Gastroesophageal sphincter (tissue), 4 donors: ENCODE data around the gene IER3. TPM values are rescaled to one million over a fixed set of nuclear protein-coding genes. Genes with fewer than 3 reads are reported as not detected.
"Not testable (repeated sequence)": the region's sequence is repeated elsewhere in the genome, so short reads cannot be mapped to it uniquely, and the experiment has no call there.

ENCODE experiments used
- ATAC-seq: fragments of 150-250 bp; one replicate; pipeline ENCODE4 v1.9.1; 2016; ENCODE audit warnings: mild to moderate bottlenecking, moderate library complexity
- H3K27ac ChIP-seq, 4 donors: fragments of 200-600 bp; sonication (generic) in 3 of 4; 1 replicate in 3 of 4; 2 replicates in 1 of 4; pipeline ENCODE4 v1.5.1; 2016 to 2019
- H3K27me3 ChIP-seq: fragments of 200-600 bp; sonication (generic); one replicate; pipeline ENCODE4 v1.5.1; 2019
- H3K36me3 ChIP-seq, 2 donors: fragments of 200-600 bp; sonication (generic); one replicate each; pipeline ENCODE4 v1.5.1; 2019; ENCODE audit warnings: control low read depth in 1 of 2
- H3K4me1 ChIP-seq, 3 donors: fragments of 200-600 bp; sonication (generic); 1 replicate in 2 of 3; 2 replicates in 1 of 3; pipeline ENCODE4 v1.5.1; 2016 to 2019; ENCODE audit warnings: control low read depth in 2 of 3
- H3K4me3 ChIP-seq, 2 donors: fragments of 200-600 bp; sonication (generic); one replicate each; pipeline ENCODE4 v1.5.1; 2019; ENCODE audit warnings: mild to moderate bottlenecking in 1 of 2, moderate library complexity in 1 of 2
- H3K9me3 ChIP-seq, 3 donors: fragments of 200-600 bp; sonication (generic); one replicate each; pipeline ENCODE4 v1.5.1; 2017 to 2019; ENCODE audit warnings: control low read depth in 2 of 3
- CTCF ChIP-seq, 4 experiments: fragments of 200-600 bp in 2 of 4; fragments of 450-650 bp in 2 of 4; sonication (generic) in 1 of 4; IDR thresholded peaks; one replicate each; pipeline ENCODE4 v1.5.1; 2017 to 2019; ENCODE audit warnings: antibody characterized with exemption in 4 of 4, mild to moderate bottlenecking in 2 of 4, moderate library complexity in 2 of 4
- EP300 ChIP-seq: sonication (generic); formaldehyde crosslinking; IDR thresholded peaks from one replicate; pipeline ENCODE4 v1.6.1; 2017; ENCODE audit warnings: antibody characterized with exemption, mild to moderate bottlenecking
- POLR2A ChIP-seq, 2 donors: fragments of 450-650 bp; IDR thresholded peaks; one replicate each; pipeline ENCODE4 v1.6.1; 2017; ENCODE audit warnings: antibody characterized with exemption in 2 of 2, mild to moderate bottlenecking in 2 of 2, moderate library complexity in 1 of 2
- POLR2AphosphoS5 ChIP-seq: sonication (generic); formaldehyde crosslinking; IDR thresholded peaks from one replicate; pipeline ENCODE4 v1.6.1; 2017; ENCODE audit warnings: antibody characterized with exemption
- WGBS, 2 donors: methylation state at CpG; one replicate each; pipeline ENCODE4 v1.1.5; 2018; ENCODE audit warnings: low coverage in 1 of 2; 5-methylcytosine and 5-hydroxymethylcytosine counted together
- total RNA-seq, 4 donors: library from RNA; depleted of rRNA; stranded (reverse); fragments of >200 nt; gene quantifications; one replicate each; pipeline ENCODE4 v1.1.0, GENCODE V29; 2016

Gene IER3
- total RNA-seq, 4 donors from 2014 or later: 5.6 to 31.9 (median 11.3) TPM

GRCh38 chr6:30766461-30767157 is 22.3 kb upstream of the IER3 start:
- peaks cover 0 to 34% (median 23%) of the 10 kb centered on the region in 3 donors for H3K4me1 ChIP-seq
- WGBS, 2 donors: 80 to 83% methylated on average over 5 of the region's 6 CpGs
- H3K27ac ChIP-seq: no peak overlapping the region
- no peak overlapping the region for H3K4me3 ChIP-seq
- no peak for TF ChIP-seq EP300
- TF ChIP-seq POLR2AphosphoS5: no peak
- no peak for TF ChIP-seq CTCF (IDR thresholded peaks at IDR 0.05)
- TF ChIP-seq POLR2A (IDR thresholded peaks at IDR 0.05): no peak
- H3K36me3 ChIP-seq: no peaks in the 10 kb centered on the region
- no peaks in the 10 kb centered on the region for H3K9me3 ChIP-seq
- no peak for ATAC-seq
- H3K27me3 ChIP-seq: no peaks in the 10 kb centered on the region

GRCh38 chr6:30765495-30765894 is 21.1 kb upstream of the IER3 start:
- peaks cover 0 to 41% (median 23%) of the 10 kb centered on the region in 3 donors for H3K4me1 ChIP-seq
- H3K4me3 ChIP-seq: not testable (repeated sequence)

GRCh38 chr6:30764490-30765043 is 20.2 kb upstream of the IER3 start:
- H3K9me3 ChIP-seq, ATAC-seq, H3K27me3 ChIP-seq, H3K36me3 ChIP-seq, H3K4me3 ChIP-seq: not testable (repeated sequence)
- peaks cover 0 to 43% (median 15%) of the 10 kb centered on the region in 3 donors for H3K4me1 ChIP-seq
- WGBS, 2 donors: 64 to 76% methylated on average over 10 to 11 of the region's 13 CpGs
- H3K27ac ChIP-seq: peak overlapping the region in 1 of 4 donors; percentile 58

More at GRCh38 chr6:30765495-30765894, 21.1 kb upstream of the IER3 start:
- not testable (repeated sequence) for H3K9me3 ChIP-seq, H3K27me3 ChIP-seq, H3K36me3 ChIP-seq, H3K27ac ChIP-seq, ATAC-seq
- 53% methylated on average over 1 of the region's 1 CpG; no CpG with 5 or more reads in 1 of the 2 donors for WGBS, 2 donors

GRCh38 chr6:30763618-30764489 is 19.5 kb upstream of the IER3 start:
- ATAC-seq: no peak
- H3K4me1 ChIP-seq: peaks cover 0 to 43% (median 8%) of the 10 kb centered on the region in 3 donors
- TF ChIP-seq POLR2AphosphoS5 (no peak), POLR2A (IDR thresholded peaks at IDR 0.05) (no peak), CTCF (IDR thresholded peaks at IDR 0.05) (no peak), EP300 (no peak)
- H3K27ac ChIP-seq: peak overlapping the region in 3 of 4 donors; percentile 27 to 58 (median 45)
- H3K4me3 ChIP-seq: no peak overlapping the region
- no peaks in the 10 kb centered on the region for H3K27me3 ChIP-seq
- WGBS, 2 donors: 42% methylated on average over 3 to 8 of the region's 8 CpGs
- H3K36me3 ChIP-seq: no peaks in the 10 kb centered on the region
- H3K9me3 ChIP-seq: no peaks in the 10 kb centered on the region

- no peaks in the 10 kb centered on the region for H3K27me3 ChIP-seq
- TF ChIP-seq CTCF (IDR thresholded peaks at IDR 0.05): no peak
- no peak for TF ChIP-seq POLR2A (IDR thresholded peaks at IDR 0.05)
- TF ChIP-seq EP300: no peak
- H3K27ac ChIP-seq: no peak overlapping the region
- no peaks in the 10 kb centered on the region for H3K36me3 ChIP-seq
- H3K4me3 ChIP-seq: no peak overlapping the region
- H3K4me1 ChIP-seq: peaks cover 0 to 40% (median 8%) of the 10 kb centered on the region in 3 donors
- H3K9me3 ChIP-seq: no peaks in the 10 kb centered on the region
- no peak for ATAC-seq
- WGBS, 2 donors: 88 to 90% methylated on average over 1 of the region's 1 CpG
Measured at GRCh38 chr6:30763155-30763617, 18.8 kb upstream of the IER3 start.
